ENCODE measurements around the gene NDRG3.

GRCh38 chr20:36644032-36644705 lies 101.7 kb downstream of the NDRG3 start:
- TF ChIP-seq RFX5 (IDR thresholded peaks at IDR 0.05; ENCODE audit: borderline replicate concordance, low read depth, low read length): no peak
- no peak for TF ChIP-seq CTCF (IDR thresholded peaks at IDR 0.05; ENCODE audit: control extremely low read depth in 1 of 3, insufficient read depth in 1 of 3, low read depth in 1 of 3, low read length in 3 of 3)
- no peak for TF ChIP-seq POLR2A (IDR thresholded peaks at IDR 0.05; ENCODE audit: control extremely low read depth in 1 of 2, low read depth in 2 of 2, low read length in 2 of 2)
- no peak for TF ChIP-seq CEBPB (IDR thresholded peaks at IDR 0.05; ENCODE audit: low read depth, low read length)
- TF ChIP-seq TBP (IDR thresholded peaks at IDR 0.05; ENCODE audit: low read depth, low read length): no peak
- TF ChIP-seq ATF3 (IDR thresholded peaks at IDR 0.05; ENCODE audit: insufficient read depth, low read depth, low read length): no peak
- no peak for TF ChIP-seq CBX5 (IDR thresholded peaks at IDR 0.05; ENCODE audit: low read depth, low read length)
- no peak for TF ChIP-seq EZH2 (IDR thresholded peaks at IDR 0.05; ENCODE audit: low read depth, low read length, severe bottlenecking)

Measured in H1 (cell line).